ENCODE measurements around the gene MAGI2.
"Not testable (repeated sequence)": the region's sequence is repeated elsewhere in the genome, so short reads cannot be mapped to it uniquely, and the experiment has no call there.

Gene MAGI2

GRCh38 chr7:78993341-78993740 is 460.1 kb downstream of the MAGI2 start:
- TF ChIP-seq CTCF (IDR thresholded peaks at IDR 0.05; ENCODE audit: low read depth, low read length, missing control alignments): no peak
- no peak for DNase-seq (ENCODE audit: low read depth)
- H3K4me3 ChIP-seq (ENCODE audit: low read depth, low read length): no peak overlapping the region
- in situ Hi-C loops (cut with HindIII; ENCODE audit: low sequenced_read_pairs): no loop called here

GRCh38 chr7:78985509-78985908 is 468.0 kb downstream of the MAGI2 start:
- no peak overlapping the region for H3K4me3 ChIP-seq (ENCODE audit: low read depth, low read length)
- DNase-seq (ENCODE audit: low read depth): no peak
- TF ChIP-seq CTCF (IDR thresholded peaks at IDR 0.05; ENCODE audit: low read depth, low read length, missing control alignments): no peak
- in situ Hi-C loops (cut with HindIII; ENCODE audit: low sequenced_read_pairs): no loop called here

- DNase-seq (ENCODE audit: low read depth): no peak
- in situ Hi-C loops (cut with HindIII; ENCODE audit: low sequenced_read_pairs): no loop called here
- no peak for TF ChIP-seq CTCF (IDR thresholded peaks at IDR 0.05; ENCODE audit: low read depth, low read length, missing control alignments)
- no peak overlapping the region for H3K4me3 ChIP-seq (ENCODE audit: low read depth, low read length)
Observed at GRCh38 chr7:78983483-78983882, 470.0 kb downstream of the MAGI2 start.

- no peak for DNase-seq (ENCODE audit: low read depth)
- no peak for TF ChIP-seq CTCF (IDR thresholded peaks at IDR 0.05; ENCODE audit: low read depth, low read length, missing control alignments)
- in situ Hi-C loops (cut with HindIII; ENCODE audit: low sequenced_read_pairs): no loop called here
- H3K4me3 ChIP-seq (ENCODE audit: low read depth, low read length): no peak overlapping the region
Observed at GRCh38 chr7:78970440-78970916, 483.0 kb downstream of the MAGI2 start.

GRCh38 chr7:78968951-78969350 is 484.5 kb downstream of the MAGI2 start:
- DNase-seq (ENCODE audit: low read depth): no peak
- no peak overlapping the region for H3K4me3 ChIP-seq (ENCODE audit: low read depth, low read length)
- no peak for TF ChIP-seq CTCF (IDR thresholded peaks at IDR 0.05; ENCODE audit: low read depth, low read length, missing control alignments)
- in situ Hi-C loops (cut with HindIII; ENCODE audit: low sequenced_read_pairs): no loop called here

GRCh38 chr7:78967561-78967960 is 485.9 kb downstream of the MAGI2 start:
- in situ Hi-C loops (cut with HindIII; ENCODE audit: low sequenced_read_pairs); DNase-seq (ENCODE audit: low read depth); H3K4me3 ChIP-seq (ENCODE audit: low read depth, low read length): not testable (repeated sequence)

- TF ChIP-seq CTCF (IDR thresholded peaks at IDR 0.05; ENCODE audit: low read depth, low read length, missing control alignments): no peak
- in situ Hi-C loops (cut with HindIII; ENCODE audit: low sequenced_read_pairs): no loop called here
- no peak for DNase-seq (ENCODE audit: low read depth)
- H3K4me3 ChIP-seq (ENCODE audit: low read depth, low read length): no peak overlapping the region
Observed at GRCh38 chr7:78967046-78967445, 486.4 kb downstream of the MAGI2 start.

Measured in astrocyte of the cerebellum (primary cell).